GM18909 (cell line): ENCODE results near the gene SLC13A2.

ENCODE experiments used
- ATAC-seq: cut with Tn5 transposase; IDR thresholded peaks from one replicate; pipeline ENCODE4 v1.9.1; 2021; ENCODE audit warnings: mild to moderate bottlenecking; ENCODE audit not compliant: unreplicated experiment, poor library complexity

SLC13A2 gene

GRCh38 chr17:28470266-28470913 lies 3.1 kb upstream of the SLC13A2 start:
- ATAC-seq: no peak

- no peak for ATAC-seq
Observed at GRCh38 chr17:28470914-28471366, 2.5 kb upstream of the SLC13A2 start.

GRCh38 chr17:28471531-28472342 lies 1.7 kb upstream of the SLC13A2 start:
- no peak for ATAC-seq

- no peak for ATAC-seq
Observed at GRCh38 chr17:28472871-28473497, 460 bp upstream of the SLC13A2 start.

GRCh38 chr17:28474111-28474531 lies 677 bp downstream of the SLC13A2 start:
- ATAC-seq: no peak

GRCh38 chr17:28475151-28475900 lies 1.9 kb downstream of the SLC13A2 start:
- no peak for ATAC-seq

- no peak for ATAC-seq
Observed at GRCh38 chr17:28476076-28476865, 2.8 kb downstream of the SLC13A2 start.

GRCh38 chr17:28477928-28478327 lies 4.5 kb downstream of the SLC13A2 start:
- no peak for ATAC-seq

GRCh38 chr17:28478712-28479615 lies 5.5 kb downstream of the SLC13A2 start:
- ATAC-seq: no peak

- ATAC-seq: no peak
Observed at GRCh38 chr17:28480278-28480677, 6.8 kb downstream of the SLC13A2 start.

GRCh38 chr17:28480799-28481571 lies 7.5 kb downstream of the SLC13A2 start:
- no peak for ATAC-seq

- no peak for ATAC-seq
Observed at GRCh38 chr17:28482551-28483199, 9.2 kb downstream of the SLC13A2 start.

GRCh38 chr17:28484296-28484695 lies 10.9 kb downstream of the SLC13A2 start:
- peak; percentile 81 for ATAC-seq

GRCh38 chr17:28485049-28485448 lies 11.6 kb downstream of the SLC13A2 start:
- no peak for ATAC-seq

- ATAC-seq: no peak
Observed at GRCh38 chr17:28487881-28488532, 14.6 kb downstream of the SLC13A2 start.

GRCh38 chr17:28488533-28489276 lies 15.3 kb downstream of the SLC13A2 start:
- no peak for ATAC-seq
